HTR-8/SVneo (cell line): Measurements from ENCODE around the gene ACVR2B.

Experiments
- DNase-seq: peaks from one replicate; pipeline ENCODE4 v3.0.0; 2011; ENCODE audit warnings: low spot score, mixed read lengths; ENCODE audit not compliant: insufficient read length
- FAIRE-seq: peaks from 2 replicates; lab custom pipeline; 2011; peaks lifted over from hg19 to GRCh38; lab: Jason Lieb, UNC

Gene ACVR2B

DNA sequence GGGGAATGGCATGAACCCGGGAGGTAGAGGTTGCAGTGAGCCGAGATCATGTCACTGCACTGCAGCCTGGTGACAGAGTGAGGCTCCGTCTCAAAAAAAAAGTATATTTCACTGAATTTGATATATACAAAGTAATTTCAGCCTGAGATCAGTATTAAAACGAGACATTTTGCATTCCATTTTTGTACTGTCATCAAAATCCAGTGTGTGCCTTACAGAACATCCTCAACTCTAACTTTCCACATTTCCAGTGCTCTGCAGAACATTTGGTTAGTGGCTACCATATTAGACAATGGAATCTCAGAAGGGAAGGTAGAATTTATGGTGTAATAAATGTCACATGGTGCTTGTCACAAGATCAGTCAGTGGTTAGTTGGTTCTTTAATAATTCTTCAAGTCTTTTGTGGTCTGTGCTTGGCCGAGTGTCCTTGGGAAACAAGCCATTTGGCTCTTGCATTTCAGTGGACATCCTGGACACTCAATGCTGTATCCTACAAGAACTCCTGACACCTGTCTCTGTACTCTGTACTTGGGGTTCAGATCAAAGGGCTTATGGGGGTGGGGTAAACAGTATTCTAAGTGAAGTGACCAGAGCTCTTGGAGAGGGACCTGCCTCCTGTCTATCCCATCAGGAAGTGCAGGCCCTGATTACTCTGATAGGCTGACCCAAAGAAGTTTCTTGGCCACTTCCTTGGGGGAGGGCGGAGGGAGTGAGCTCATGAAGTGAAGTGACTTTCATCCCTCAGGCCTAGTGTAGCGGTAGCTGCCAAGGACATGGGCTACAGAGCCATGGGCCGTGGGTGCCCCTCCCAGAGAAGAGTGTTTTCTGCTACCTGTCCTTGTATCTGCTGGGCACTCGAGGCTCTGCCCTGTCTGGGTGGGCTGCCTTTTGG is 3.7 kb downstream of the ACVR2B start:
- FAIRE-seq: no peak
- no peak for DNase-seq

DNA sequence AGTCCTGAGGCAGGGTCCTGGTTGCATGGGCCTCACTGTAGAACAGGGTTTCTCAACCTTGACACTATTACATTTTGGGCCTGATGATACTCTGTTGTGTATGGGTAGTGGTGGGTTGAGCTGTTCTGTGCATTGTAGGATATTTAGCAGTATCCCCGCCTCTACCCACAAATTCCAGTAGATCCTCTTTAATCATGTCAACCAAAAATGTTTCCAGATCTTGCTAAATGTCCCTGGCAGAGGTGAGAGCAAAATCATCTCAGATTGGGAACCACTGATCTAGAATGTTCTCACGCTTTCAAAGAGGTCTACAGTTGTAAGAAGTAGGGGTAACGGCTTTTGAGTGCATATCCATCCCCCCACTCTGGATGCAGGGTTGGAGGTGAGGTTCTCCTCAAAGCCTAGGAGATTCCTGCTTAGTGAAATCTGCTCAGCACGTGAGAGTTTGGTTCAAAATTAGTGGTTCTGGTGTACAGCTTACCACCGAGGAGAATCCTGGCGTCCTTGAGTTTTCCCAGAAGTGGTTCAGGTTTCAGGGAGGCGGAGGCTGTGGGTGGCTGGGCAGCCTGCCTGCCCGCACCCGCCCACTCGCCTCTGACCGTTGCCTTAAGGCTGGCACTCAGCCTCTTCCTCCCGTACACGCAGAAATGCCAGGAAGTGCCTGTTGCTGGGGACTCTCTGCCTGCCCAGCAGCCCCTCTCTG is 5.3 kb downstream of the ACVR2B start:
- FAIRE-seq: no peak
- DNase-seq: peak; percentile 59

DNA sequence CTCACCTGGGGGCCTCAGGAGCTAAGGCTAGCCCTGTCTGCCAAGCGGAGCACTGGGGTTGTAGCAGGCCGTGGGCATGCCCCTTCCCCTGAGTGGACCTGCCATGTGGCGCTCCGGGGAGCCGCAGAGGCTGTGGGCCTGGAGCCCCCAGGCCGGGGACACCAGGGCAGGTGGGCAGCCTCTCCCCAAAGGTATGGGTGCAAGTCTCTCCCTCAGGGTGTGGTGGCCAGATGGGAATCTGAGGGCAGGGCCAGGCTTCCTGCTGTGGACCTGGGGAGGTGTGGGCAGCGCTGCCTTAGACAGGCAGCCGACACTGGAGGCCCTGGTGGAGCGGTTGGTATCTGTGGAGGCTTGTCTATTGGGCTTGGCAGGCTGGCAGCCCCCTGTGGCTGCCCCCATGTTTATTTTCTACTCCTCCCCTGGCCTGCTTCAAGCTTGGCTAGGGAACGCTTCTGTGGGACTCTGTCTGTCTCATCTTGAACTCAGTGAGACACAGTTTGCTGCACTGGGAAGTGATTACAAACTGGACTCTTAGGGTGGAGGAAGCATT is 5.9 kb downstream of the ACVR2B start:
- no peak for DNase-seq
- FAIRE-seq: no peak

DNA sequence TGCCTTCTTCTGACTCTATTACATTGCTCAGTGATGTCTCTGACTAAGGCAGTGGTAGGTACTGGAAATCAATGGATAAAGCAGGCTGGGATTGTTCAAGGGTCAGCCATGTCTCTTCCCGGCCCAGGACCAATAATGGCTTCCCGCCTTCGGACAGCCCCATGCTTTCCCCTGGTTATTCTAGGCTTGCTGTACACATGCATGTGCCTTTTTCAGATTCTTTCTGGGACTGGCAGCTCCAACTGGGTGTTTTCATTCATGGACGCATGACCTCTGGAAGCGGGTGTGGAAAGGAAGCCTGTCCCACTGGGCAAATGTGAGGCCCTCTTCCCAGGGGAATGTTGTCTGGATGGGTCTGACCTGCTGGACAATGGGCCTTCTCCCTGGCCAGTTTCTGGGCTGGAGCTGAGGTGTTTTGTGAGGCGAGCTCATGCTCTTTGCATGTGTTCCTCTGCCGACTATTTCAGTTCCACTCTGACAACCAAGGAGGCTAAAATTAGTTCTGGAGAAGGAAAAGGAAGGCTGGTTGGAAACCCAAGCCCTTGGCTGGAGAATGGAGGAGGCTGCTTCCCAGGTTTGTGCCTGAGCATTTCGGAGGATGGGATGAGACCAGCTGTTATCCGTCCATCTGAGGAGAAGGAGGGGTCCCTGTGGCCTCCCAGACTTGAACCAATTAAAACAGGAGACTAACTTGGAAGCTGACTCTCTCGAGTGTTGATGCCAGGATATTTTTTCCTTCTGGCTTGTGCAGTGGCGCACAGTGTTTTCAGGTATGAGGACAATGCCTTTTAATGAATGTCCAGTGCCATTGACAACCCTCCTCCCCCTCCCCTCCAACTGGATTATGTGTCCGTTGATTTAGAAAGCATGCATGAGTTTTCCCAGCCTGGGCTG is 6.9 kb downstream of the ACVR2B start:
- DNase-seq (no peak), FAIRE-seq (no peak)

DNA sequence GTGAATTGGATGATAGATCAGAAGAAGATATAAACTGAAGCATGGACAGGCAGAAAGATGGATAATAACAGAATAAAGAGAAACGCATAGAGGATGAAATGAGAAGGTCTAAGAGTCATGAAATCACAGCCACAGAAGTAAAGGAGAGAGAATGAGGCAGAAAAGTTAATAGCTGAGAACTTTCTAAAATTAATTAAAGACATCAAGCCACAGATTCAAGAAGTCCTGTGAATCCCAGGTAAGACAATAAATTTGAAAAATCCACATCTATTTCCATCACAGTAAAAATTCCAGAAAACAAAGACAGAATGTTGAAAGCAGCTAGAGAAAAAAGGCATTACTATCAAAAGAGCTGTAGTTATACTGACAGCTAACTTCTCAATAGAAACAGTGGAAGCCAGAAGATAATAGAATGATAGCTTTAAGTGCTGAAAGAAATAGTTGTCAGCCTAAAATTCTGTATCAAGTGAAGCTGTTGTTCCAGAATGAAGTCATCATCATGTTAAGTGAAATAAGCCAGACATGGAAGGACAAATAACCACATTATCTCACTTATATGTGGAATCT is 12.0 kb downstream of the ACVR2B start:
- DNase-seq (no peak), FAIRE-seq (no peak)

DNA sequence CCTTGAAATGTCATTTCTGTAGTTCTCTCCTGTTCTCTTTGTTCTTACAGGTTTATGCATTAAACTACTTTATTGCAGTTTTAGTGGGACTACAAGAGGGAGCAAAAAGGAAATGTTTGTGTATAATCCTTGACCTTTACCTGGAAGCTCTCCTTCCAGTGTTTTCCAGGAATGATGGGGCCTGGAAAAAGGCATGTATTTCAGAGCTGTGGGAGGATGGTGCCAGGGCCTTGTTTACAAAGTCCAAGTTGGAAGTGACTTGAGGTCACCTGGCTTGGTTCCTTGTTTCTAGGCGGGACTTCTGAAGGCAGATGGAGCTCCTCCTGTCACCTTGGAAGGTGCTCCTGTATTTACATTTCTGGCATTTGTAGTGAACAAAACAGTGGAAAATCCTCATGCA is 15.1 kb downstream of the ACVR2B start:
- FAIRE-seq (no peak), DNase-seq (no peak)

DNA sequence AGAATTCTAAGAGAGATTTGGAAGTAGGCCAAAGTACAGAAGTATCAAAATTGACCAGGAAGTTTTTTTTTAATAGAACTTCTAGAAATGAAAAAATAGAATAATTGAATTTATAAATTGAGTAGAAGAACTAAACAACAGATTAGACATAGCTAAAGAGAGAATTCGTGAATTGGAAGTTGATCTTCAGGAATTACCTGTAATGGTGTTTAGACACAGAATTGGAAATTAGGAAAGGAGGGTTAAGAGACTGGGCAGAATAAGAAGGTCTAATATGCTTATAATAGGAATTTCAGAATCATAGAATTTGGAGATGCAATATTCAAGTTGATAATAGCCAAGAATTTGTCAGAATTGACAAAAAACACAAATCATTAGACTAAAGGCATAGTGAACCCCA is 16.2 kb downstream of the ACVR2B start:
- FAIRE-seq (no peak), DNase-seq (no peak)

DNA sequence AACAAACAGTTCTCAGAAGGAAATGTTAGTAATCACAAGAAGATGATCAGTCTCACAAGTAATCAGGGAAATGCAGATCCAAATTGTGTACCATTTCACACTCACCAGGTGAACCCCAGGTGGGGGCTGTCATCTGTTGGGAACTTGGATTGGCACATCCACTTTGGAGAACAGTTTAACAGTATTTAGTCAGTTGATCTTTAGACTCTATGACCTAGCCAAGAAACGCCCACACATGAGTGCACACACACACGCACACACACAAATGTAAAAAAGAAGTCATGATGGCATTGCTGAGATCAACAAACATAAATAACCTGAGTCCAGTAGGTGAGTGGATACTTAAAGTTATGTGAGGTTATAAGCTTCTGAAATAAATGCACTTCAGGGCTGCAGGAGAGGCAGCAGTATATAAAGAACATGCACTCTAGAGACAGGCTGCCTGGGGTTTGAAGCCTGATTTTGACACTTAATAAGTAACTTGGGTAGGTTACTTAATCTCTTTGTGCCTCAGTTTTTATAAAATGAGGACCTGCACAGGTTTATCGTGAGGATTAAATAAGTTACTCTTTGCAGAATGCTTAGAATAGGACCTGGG is 17.7 kb downstream of the ACVR2B start:
- FAIRE-seq: no peak
- no peak for DNase-seq

DNA sequence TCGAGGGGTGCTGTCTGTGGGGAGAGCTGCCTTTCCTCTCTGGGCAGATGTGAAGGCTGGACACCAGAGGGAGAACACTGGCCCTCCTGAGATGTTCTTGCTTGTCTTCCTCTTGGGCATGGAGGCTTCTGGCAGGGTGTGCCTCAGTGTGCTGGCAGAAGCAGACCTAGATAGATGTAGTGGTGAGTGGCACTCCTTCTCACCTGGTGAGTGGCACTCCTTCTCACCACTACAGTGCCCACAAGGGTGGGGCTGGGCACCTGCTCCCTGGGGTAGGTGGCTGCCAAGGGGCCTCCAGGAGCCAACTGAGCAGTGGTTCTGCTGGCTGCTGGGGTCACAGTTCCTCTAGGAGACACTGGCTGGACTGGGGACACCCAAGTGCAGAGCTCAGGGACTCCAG is 18.7 kb downstream of the ACVR2B start:
- DNase-seq (no peak), FAIRE-seq (no peak)

DNA sequence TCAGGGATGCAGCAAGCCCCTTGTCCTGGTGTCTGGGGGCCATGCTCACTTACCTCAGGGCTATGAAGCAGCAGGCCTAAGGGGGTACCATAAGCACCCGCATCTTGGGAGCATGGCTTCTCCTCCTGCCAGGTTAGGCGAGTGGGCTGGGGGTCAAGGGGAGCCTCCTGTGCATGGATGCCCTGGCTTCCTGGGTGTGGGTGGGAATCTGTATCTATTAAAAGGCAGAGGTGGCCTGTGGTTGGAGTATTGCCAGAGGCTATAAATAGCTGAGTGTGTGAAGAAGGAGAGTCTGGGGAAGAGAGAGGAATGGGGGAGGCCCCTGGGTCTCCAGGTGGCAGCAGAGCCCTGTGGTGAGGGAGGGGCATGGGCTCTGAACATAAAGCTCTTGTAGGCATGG is 19.5 kb downstream of the ACVR2B start:
- FAIRE-seq (no peak), DNase-seq (no peak)

DNA sequence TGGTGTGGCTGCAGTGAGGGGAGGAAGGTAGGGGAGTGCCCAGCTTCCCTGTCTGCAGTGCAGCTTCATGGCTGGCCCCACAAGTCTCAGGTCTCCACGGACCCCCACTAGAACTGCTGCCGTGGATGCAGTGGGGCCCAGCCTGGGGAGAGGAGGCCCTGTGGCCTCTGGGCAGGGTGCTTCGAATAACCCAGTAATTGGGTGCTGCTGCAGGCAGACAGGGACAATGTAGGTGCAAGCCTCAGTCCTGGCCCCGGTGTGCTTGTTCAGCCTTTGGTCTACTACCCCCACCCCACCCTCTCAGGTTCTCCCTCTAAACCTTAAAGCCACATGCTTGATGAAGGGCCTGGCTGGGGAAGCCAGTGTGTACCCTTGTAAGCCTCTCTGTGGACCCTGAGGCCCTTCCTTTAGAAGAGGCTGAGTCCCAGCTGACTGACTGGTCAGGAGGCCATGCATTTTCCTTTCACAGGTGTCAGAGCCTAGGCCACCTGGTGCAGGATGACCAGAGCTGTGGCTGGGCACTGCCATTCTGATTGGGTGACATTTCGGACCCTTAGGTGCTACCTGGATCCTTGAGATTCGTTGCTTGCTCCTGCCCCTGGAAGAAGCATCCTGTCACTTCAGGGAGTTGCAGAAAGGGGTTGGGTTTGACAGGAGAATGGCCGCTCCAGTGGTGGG is 21.4 kb downstream of the ACVR2B start:
- DNase-seq (no peak), FAIRE-seq (no peak)

DNA sequence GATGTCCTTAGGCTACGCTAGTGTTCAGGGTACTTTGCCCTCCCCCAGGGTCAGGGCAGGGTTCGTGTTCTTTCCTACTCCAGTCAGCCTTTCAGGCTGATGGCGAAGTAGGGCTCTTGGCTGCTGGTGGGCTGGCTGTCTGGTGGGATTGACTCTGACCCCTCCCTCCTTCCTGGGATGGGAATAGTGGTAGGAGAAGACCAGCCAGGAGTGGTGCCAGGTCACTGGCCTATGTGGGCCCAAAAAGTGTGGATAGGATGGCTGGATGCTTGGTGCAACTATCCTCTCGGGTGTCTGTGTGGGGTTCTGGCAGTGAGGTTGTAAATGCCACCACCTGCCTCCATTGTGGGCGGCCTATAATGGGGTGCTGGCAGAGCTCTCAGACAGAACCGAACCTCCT is 22.0 kb downstream of the ACVR2B start:
- DNase-seq (no peak), FAIRE-seq (no peak)

DNA sequence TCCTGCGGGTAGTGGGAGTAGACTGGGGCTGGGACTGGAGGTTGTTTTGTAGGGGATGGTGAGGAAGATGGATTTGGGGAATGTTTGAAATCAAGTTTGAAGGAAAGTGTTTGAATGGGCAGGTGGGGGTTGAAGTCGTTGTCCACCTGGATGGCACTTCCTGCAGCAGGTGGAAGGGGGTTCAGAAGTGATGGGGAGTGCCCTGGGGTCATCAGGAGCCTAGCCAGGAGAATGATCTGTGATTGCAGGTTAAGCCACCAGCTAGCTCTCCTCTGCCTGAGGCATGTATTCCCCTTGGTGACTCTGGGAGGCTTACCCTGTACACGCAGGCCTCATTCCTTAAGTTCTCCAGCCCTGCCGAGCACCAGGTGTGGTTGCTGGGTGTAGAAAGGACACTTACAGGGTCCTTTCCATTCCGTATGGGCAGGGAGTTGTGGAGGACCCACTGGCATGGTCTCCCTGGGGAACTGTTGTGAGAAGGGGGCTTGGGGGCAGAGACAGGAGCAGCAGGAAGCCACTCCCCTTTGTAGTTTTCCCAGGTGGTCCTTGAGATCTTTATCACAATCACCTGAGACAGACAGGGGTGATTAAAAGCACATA is 22.6 kb downstream of the ACVR2B start:
- FAIRE-seq (no peak), DNase-seq (no peak)

DNA sequence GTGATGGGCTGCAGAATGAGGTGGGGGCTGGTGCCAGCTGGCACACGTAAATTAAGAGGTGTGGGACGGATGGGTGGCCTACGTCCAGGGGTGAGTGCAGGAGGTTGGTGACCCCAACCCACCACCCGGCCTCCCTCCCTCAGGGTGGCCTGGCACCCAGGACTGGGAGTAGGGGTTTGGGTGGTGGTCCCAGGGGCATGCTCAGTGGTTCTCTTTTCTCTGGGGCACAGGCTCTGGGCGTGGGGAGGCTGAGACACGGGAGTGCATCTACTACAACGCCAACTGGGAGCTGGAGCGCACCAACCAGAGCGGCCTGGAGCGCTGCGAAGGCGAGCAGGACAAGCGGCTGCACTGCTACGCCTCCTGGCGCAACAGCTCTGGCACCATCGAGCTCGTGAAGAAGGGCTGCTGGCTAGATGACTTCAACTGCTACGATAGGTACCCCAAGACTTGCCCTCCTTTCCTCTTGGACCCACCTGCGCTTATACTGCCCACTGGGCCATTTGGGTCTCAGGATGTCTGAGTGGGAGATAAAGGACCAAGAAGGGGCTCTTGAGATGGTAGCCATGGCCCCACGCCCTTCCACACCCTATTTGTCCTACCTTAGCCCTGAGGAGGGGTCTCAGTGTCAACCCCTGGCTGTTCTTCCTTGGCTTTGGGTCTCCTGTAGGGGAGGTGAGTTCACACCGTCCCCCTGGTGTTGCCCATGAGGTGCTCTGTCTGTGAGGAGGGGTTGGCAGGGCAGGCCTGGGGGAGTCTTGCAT is 23.5 kb downstream of the ACVR2B start:
- DNase-seq: no peak
- no peak for FAIRE-seq

DNA sequence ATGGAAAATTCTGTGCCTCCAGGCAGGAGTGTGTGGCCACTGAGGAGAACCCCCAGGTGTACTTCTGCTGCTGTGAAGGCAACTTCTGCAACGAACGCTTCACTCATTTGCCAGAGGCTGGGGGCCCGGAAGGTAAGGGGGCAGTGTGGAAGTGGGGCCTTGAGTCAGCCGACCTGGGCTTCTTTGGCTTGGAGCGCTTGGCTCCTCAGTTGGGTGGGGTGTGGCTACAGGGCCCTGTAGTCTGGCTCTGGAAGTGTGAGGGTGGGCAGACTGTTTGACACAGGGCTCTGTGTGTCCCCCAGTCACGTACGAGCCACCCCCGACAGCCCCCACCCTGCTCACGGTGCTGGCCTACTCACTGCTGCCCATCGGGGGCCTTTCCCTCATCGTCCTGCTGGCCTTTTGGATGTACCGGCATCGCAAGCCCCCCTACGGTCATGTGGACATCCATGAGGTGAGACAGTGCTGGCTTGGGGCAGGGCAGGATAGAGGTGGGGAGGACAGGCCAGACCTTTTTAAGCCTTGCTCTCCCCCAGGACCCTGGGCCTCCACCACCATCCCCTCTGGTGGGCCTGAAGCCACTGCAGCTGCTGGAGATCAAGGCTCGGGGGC is 24.3 kb downstream of the ACVR2B start:
- no peak for FAIRE-seq

DNA sequence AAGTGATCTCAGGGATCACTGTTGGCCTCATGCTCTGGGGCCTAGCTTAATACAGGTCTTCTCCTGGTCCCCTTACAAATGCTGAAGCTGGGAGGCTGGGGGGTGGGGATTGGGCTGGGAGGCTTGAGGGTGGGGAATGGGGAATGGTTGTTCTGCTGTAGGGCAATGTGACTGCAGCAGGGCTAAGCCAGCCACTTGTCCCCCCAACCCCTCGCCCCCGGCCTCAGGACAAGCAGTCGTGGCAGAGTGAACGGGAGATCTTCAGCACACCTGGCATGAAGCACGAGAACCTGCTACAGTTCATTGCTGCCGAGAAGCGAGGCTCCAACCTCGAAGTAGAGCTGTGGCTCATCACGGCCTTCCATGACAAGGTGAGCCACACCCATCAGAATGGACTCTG is 25.2 kb downstream of the ACVR2B start:
- FAIRE-seq (no peak), DNase-seq (no peak)

More for the DNA sequence above, 24.3 kb downstream of the ACVR2B start:
- DNase-seq: no peak

DNA sequence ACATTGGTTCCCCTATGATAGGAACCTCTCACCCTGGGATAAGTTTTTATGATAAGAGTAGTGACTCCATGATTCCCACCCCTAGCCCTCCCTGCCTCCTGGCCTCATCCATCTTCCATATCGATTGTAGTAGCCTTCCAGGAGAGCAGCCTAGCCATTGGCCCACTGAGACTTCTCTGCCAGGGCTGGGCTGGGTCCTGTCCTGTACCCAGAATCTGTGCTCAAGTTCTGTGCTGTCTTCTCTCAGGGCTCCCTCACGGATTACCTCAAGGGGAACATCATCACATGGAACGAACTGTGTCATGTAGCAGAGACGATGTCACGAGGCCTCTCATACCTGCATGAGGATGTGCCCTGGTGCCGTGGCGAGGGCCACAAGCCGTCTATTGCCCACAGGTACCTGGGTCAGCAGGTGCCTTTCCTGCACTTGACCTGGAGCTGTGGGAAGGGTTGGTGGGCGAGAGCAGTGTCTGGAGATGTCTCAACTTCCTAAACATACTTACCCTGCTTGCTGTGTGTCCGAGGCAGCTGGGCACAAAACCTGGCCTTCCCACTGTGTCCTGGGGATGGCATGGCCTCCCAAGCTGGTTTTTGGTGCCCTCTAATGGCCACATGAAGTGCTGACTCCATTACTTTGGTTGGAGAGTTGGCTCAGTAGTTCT is 25.9 kb downstream of the ACVR2B start:
- DNase-seq (peak; percentile 74), FAIRE-seq (peak; percentile 71)
